Suprapubic skin (tissue), 4 donors: ENCODE results near the gene WDR7. TPM values are rescaled to one million over a fixed set of nuclear protein-coding genes. Genes with fewer than 3 reads are reported as not detected.

ENCODE experiments used
- DNase-seq, 2 donors: peaks; one replicate each; pipeline ENCODE4 v3.0.0-alpha.2; 2019; ENCODE audit warnings: low spot score in 2 of 2
- H3K27ac ChIP-seq: fragments of 200-600 bp; sonication (generic); one replicate; pipeline ENCODE4 v1.5.1; 2019
- H3K27me3 ChIP-seq: fragments of 200-600 bp; sonication (generic); one replicate; pipeline ENCODE4 v1.5.1; 2019
- H3K36me3 ChIP-seq: fragments of 200-600 bp; sonication (generic); one replicate; pipeline ENCODE4 v1.5.1; 2019
- H3K4me1 ChIP-seq: fragments of 200-600 bp; sonication (generic); one replicate; pipeline ENCODE4 v1.5.1; 2019
- H3K4me3 ChIP-seq: fragments of 200-600 bp; sonication (generic); one replicate; pipeline ENCODE4 v1.5.1; 2019; ENCODE audit warnings: mild to moderate bottlenecking
- H3K9me3 ChIP-seq: fragments of 200-600 bp; sonication (generic); one replicate; pipeline ENCODE4 v1.5.1; 2019
- CTCF ChIP-seq, 2 donors: fragments of 200-600 bp in 1 of 2; fragments of 450-650 bp in 1 of 2; sonication (generic) in 1 of 2; IDR thresholded peaks; one replicate each; pipeline ENCODE4 v1.5.1; 2016 to 2019; ENCODE audit warnings: antibody characterized with exemption in 2 of 2, mild to moderate bottlenecking in 1 of 2, moderate library complexity in 1 of 2
- EP300 ChIP-seq: sonication (generic); formaldehyde crosslinking; IDR thresholded peaks from one replicate; pipeline ENCODE4 v1.6.1; 2017; ENCODE audit warnings: antibody characterized with exemption
- POLR2A ChIP-seq, 2 donors: fragments of 450-650 bp; IDR thresholded peaks; one replicate each; pipeline ENCODE4 v1.6.1; 2017; ENCODE audit warnings: antibody characterized with exemption in 2 of 2, mild to moderate bottlenecking in 2 of 2, moderate library complexity in 2 of 2
- POLR2AphosphoS5 ChIP-seq, 3 donors: sonication (generic); formaldehyde crosslinking; IDR thresholded peaks; one replicate each; pipeline ENCODE4 v1.6.1; 2017; ENCODE audit warnings: antibody characterized with exemption in 3 of 3
- WGBS: methylation state at CpG from one replicate; pipeline ENCODE4 v1.1.5; 2018; 5-methylcytosine and 5-hydroxymethylcytosine counted together
- total RNA-seq, 4 donors: library from RNA; depleted of rRNA; stranded (reverse); fragments of >200 nt; gene quantifications; one replicate each; pipeline ENCODE4 v1.1.0, GENCODE V29; 2016

WDR7 gene
- total RNA-seq, 4 donors from 2014 or later: 14.4 to 29.2 (median 20.2) TPM

GRCh38 chr18:56638232-56639103 is 12.7 kb upstream of the WDR7 start, which contains the start of gene TXNL1:
Gene TXNL1 (minus strand): TSS chr18:56638592. CDS start chr18:56638440, 152 bp downstream.
- Histone ChIP-seq H3K4me3 (peak within 1 kb of the TSS; percentile 85), H3K36me3 (no peaks in the 10 kb centered on the region), H3K27ac (peak within 1 kb of the TSS; percentile 97), H3K4me1 (peaks cover 31% of the 10 kb centered on the region), H3K27me3 (no peaks in the 10 kb centered on the region), H3K9me3 (no peaks in the 10 kb centered on the region)
- TF ChIP-seq POLR2A (IDR thresholded peaks at IDR 0.05) (peak in 1 of 2 donors; percentile 85), CTCF (IDR thresholded peaks at IDR 0.05) (no peak), POLR2AphosphoS5 (IDR thresholded peaks at IDR 0.05) (peak in 2 of 3 donors; percentile 32 to 59), EP300 (no peak)
- whole genome bisulfite sequencing: 1% methylated on average over 59 of the region's 64 CpGs
- peak; percentile 99 to 100 for DNase-seq

GRCh38 chr18:56639104-56639381 is 12.1 kb upstream of the WDR7 start:
- DNase-seq: no peak

GRCh38 chr18:56639571-56639970 is 11.6 kb upstream of the WDR7 start:
- H3K36me3 ChIP-seq: no peaks in the 10 kb centered on the region
- H3K27me3 ChIP-seq: no peaks in the 10 kb centered on the region
- peak overlapping the region; percentile 85 for H3K4me3 ChIP-seq
- no peak overlapping the region for H3K27ac ChIP-seq
- no peaks in the 10 kb centered on the region for H3K9me3 ChIP-seq
- no peak for DNase-seq
- WGBS: 86% methylated on average over 9 of the region's 9 CpGs
- TF ChIP-seq POLR2A (IDR thresholded peaks at IDR 0.05) (no peak), POLR2AphosphoS5 (IDR thresholded peaks at IDR 0.05) (no peak), EP300 (no peak), CTCF (IDR thresholded peaks at IDR 0.05) (no peak)
- H3K4me1 ChIP-seq: peaks cover 31% of the 10 kb centered on the region

More at GRCh38 chr18:56639104-56639381, 12.1 kb upstream of the WDR7 start:
- no peaks in the 10 kb centered on the region for H3K9me3 ChIP-seq
- no peaks in the 10 kb centered on the region for H3K36me3 ChIP-seq
- peaks cover 31% of the 10 kb centered on the region for H3K4me1 ChIP-seq
- WGBS: 35% methylated on average over 6 of the region's 6 CpGs
- no peaks in the 10 kb centered on the region for H3K27me3 ChIP-seq
- H3K4me3 ChIP-seq: peak overlapping the region; percentile 85
- peak overlapping the region; percentile 97 for H3K27ac ChIP-seq
- no peak for TF ChIP-seq EP300
- no peak for TF ChIP-seq POLR2AphosphoS5 (IDR thresholded peaks at IDR 0.05)
- no peak for TF ChIP-seq POLR2A (IDR thresholded peaks at IDR 0.05)
- TF ChIP-seq CTCF (IDR thresholded peaks at IDR 0.05): no peak

GRCh38 chr18:56641714-56642337 is 9.3 kb upstream of the WDR7 start:
- Histone ChIP-seq H3K27ac (no peak overlapping the region), H3K4me1 (peaks cover 13% of the 10 kb centered on the region), H3K27me3 (no peaks in the 10 kb centered on the region), H3K4me3 (no peak overlapping the region), H3K36me3 (no peaks in the 10 kb centered on the region), H3K9me3 (no peaks in the 10 kb centered on the region)
- DNase-seq: no peak
- 83% methylated on average over 8 of the region's 8 CpGs for WGBS
- no peak for TF ChIP-seq POLR2AphosphoS5 (IDR thresholded peaks at IDR 0.05)
- TF ChIP-seq EP300: no peak
- TF ChIP-seq POLR2A (IDR thresholded peaks at IDR 0.05): no peak
- no peak for TF ChIP-seq CTCF (IDR thresholded peaks at IDR 0.05)

- 84% methylated on average over 3 of the region's 3 CpGs for WGBS
- H3K4me3 ChIP-seq: no peak overlapping the region
- no peak for TF ChIP-seq POLR2A (IDR thresholded peaks at IDR 0.05)
- no peak for TF ChIP-seq EP300
- TF ChIP-seq CTCF (IDR thresholded peaks at IDR 0.05): no peak
- TF ChIP-seq POLR2AphosphoS5 (IDR thresholded peaks at IDR 0.05): no peak
These were observed 7.8 kb upstream of the WDR7 start for GRCh38 chr18:56643381-56643780.

More at GRCh38 chr18:56643381-56643780, 7.8 kb upstream of the WDR7 start:
- H3K27me3 ChIP-seq: no peaks in the 10 kb centered on the region
- DNase-seq: no peak
- no peaks in the 10 kb centered on the region for H3K9me3 ChIP-seq
- no peaks in the 10 kb centered on the region for H3K36me3 ChIP-seq
- H3K27ac ChIP-seq: no peak overlapping the region
- peaks cover 7% of the 10 kb centered on the region for H3K4me1 ChIP-seq
